ENCODE measurements around the gene PAX7. TPM values are rescaled to one million over a fixed set of nuclear protein-coding genes. Genes with fewer than 3 reads are reported as not detected.

PAX7 gene
- total RNA-seq, 1 donor from 2014 or later, result not detected

- Mint-ChIP-seq H3K4me3 (no peak overlapping the region), H3K27ac (no peak overlapping the region), H3K4me1 (no peaks in the 10 kb centered on the region), H3K9me3 (no peaks in the 10 kb centered on the region), H3K36me3 (ENCODE audit: low read depth) (no peaks in the 10 kb centered on the region), H3K27me3 (peaks cover 50% of the 10 kb centered on the region)
- CTCF ChIA-PET, result no interaction called here
- no peak for DNase-seq
- intact Hi-C loops (cut with micrococcal nuclease), result no loop called here
- TF ChIP-seq CTCF (IDR thresholded peaks at IDR 0.05), result no peak
- no peak for ATAC-seq (ENCODE audit: low read depth)
- POLR2A ChIA-PET, result no interaction called here
Measured at GRCh38 chr1:18783705-18784481, 153.2 kb downstream of the PAX7 start.

- Mint-ChIP-seq H3K36me3 (ENCODE audit: low read depth) (no peaks in the 10 kb centered on the region), H3K9me3 (no peaks in the 10 kb centered on the region), H3K4me3 (no peak overlapping the region), H3K27me3 (peaks cover 48% of the 10 kb centered on the region), H3K4me1 (no peaks in the 10 kb centered on the region), H3K27ac (no peak overlapping the region)
- no peak for TF ChIP-seq CTCF (IDR thresholded peaks at IDR 0.05)
- ChIA-PET POLR2A (no interaction called here), CTCF (no interaction called here)
- intact Hi-C loops (cut with micrococcal nuclease), result no loop called here
- ATAC-seq (ENCODE audit: low read depth) (no peak), DNase-seq (no peak)
Measured at GRCh38 chr1:18784482-18784831, 153.8 kb downstream of the PAX7 start.

- no peak overlapping the region for H3K27ac Mint-ChIP-seq
- H3K36me3 Mint-ChIP-seq (ENCODE audit: low read depth), result no peaks in the 10 kb centered on the region
- ChIA-PET CTCF (no interaction called here), POLR2A (no interaction called here)
- DNase-seq (no peak), ATAC-seq (ENCODE audit: low read depth) (no peak)
- H3K27me3 Mint-ChIP-seq, result peaks cover 42% of the 10 kb centered on the region
- TF ChIP-seq CTCF (IDR thresholded peaks at IDR 0.05), result no peak
- intact Hi-C loops (cut with micrococcal nuclease), result no loop called here
- H3K4me3 Mint-ChIP-seq, result no peak overlapping the region
- no peaks in the 10 kb centered on the region for H3K4me1 Mint-ChIP-seq
- no peaks in the 10 kb centered on the region for H3K9me3 Mint-ChIP-seq
Measured at GRCh38 chr1:18786149-18786548, 155.5 kb downstream of the PAX7 start.

GRCh38 chr1:18787825-18788385 lies 157.3 kb downstream of the PAX7 start:
- TF ChIP-seq CTCF (IDR thresholded peaks at IDR 0.05), result no peak
- POLR2A ChIA-PET, result no interaction called here
- H3K9me3 Mint-ChIP-seq, result peaks cover 9% of the 10 kb centered on the region
- H3K36me3 Mint-ChIP-seq (ENCODE audit: low read depth), result no peaks in the 10 kb centered on the region
- no peak overlapping the region for H3K27ac Mint-ChIP-seq
- H3K4me3 Mint-ChIP-seq, result no peak overlapping the region
- ATAC-seq (ENCODE audit: low read depth) (no peak), DNase-seq (no peak)
- CTCF ChIA-PET, result no interaction called here
- no peaks in the 10 kb centered on the region for H3K4me1 Mint-ChIP-seq
- intact Hi-C loops (cut with micrococcal nuclease), result no loop called here
- peaks cover 41% of the 10 kb centered on the region for H3K27me3 Mint-ChIP-seq

- ChIA-PET POLR2A (no interaction called here), CTCF (no interaction called here)
- Mint-ChIP-seq H3K27me3 (peaks cover 35% of the 10 kb centered on the region), H3K4me3 (no peak overlapping the region), H3K4me1 (no peaks in the 10 kb centered on the region), H3K27ac (no peak overlapping the region), H3K9me3 (peaks cover 11% of the 10 kb centered on the region), H3K36me3 (ENCODE audit: low read depth) (no peaks in the 10 kb centered on the region)
- intact Hi-C loops (cut with micrococcal nuclease), result no loop called here
- DNase-seq (no peak), ATAC-seq (ENCODE audit: low read depth) (no peak)
- no peak for TF ChIP-seq CTCF (IDR thresholded peaks at IDR 0.05)
Measured at GRCh38 chr1:18789246-18789645, 158.6 kb downstream of the PAX7 start.
